Right lung (tissue), 5 donors: ENCODE measurements around the gene VIT. TPM values are rescaled to one million over a fixed set of nuclear protein-coding genes. Genes with fewer than 3 reads are reported as not detected.

Source experiments
- DNase-seq, 2 donors: peaks; one replicate each; pipeline ENCODE4 v3.0.0-alpha.2; 2013
- polyA plus RNA-seq, 5 donors: library from polyadenylated mRNA; unstranded; fragments of 120-200 nt; gene quantifications; one replicate each; pipeline versions ENCODE4 v1.2.1 to v1.2.3, GENCODE V29; 2013; ENCODE audit warnings: inconsistent platforms in 1 of 5, low replicate concordance in 1 of 5; ENCODE audit not compliant: insufficient read length in 5 of 5, insufficient read depth in 1 of 5

The VIT gene
- polyA plus RNA-seq, 5 donors: 0.07 to 0.29 (median 0.19) TPM

DNA sequence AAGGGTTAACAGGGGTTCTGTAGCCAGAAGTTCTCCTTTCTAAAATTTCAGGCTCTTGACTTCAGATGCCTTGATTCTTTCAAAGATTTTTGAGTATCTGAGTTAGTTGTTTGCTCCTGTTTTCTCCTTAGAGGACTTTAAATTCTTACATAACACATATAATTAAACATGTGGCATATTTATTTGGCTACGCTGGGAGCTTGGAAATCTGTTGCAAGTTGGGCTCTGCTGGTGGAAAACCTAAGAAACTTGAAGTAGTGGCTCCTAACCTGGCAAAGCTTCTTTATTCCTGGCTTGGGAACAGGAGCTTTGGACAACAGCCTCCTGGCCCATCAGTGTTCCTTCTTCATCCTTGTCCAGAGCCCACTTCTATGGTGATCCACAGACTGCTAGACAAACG, 72.6 kb downstream of the VIT start:
- no peak for DNase-seq

DNA sequence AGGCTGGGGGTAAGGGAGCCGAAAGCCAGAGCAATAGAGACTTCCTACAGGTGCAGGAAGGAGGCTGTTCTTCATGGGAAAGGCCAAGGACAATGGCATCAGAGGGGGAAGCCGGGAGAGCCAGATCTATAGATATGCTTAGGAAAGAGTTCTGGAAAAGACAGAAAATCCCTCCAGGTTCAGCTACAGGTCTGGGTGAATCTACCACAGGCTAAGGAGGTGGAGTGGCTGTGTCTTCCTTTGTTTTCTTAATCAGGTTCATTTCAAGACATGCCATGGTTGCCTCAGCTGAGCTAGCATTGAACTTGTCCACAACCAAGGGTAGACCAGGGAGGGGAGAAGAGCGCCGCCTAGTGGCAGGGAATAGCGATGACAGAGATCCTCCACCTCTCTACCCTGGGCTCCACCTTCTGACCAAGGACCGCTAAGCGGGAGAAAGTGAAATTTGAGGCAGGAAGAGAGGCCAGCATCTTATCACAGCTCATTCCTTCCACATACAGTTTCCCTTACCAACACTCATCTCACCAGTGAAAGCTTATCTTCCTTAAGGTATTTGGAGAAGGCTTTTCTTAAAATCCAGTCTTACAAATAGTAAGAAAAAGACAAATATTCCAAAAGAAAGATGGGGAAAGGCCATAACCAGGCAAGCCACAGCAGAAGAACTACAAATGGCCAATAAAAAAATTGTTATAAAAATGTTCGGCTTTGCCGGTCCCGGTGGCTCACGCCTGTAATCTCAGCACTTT, 74.2 kb downstream of the VIT start:
- DNase-seq: no peak

DNA sequence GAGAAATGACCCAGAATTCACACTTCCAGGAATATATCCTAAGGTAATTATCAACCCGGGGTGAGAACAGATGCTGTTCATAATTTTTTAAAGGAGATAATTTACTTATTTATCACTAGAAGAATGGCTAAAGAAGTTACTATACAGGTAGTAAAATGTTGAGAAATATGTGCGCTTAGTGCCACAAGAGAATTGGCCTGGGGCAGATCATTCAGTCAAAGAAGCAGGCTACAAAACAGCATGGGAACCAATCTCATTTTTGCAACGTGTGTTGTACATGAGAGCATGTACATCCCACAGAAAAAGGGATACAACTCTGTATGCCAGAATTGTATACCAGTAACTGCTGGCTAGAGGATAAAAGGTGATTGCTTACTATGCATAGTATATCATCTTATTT, 75.2 kb downstream of the VIT start:
- no peak for DNase-seq

DNA sequence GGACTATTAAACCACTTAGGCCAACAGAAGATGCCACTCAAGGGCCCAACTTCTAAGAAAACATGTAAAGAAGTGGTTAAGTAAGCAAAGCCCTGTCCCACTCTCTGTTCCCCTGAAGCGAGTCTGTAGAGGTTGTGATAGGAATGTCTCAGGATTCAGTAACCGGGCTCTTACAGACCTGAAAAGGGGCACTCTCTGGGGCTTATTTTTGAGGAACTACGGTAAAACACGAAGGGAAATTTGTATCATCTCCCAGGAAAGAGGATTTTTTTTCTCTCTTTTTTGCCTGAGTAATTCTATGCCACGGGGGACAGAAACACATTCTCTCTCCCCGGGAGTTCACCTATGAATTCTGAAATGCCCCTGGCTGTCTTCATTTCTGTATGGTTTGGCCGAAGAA, 77.4 kb downstream of the VIT start:
- no peak for DNase-seq

DNA sequence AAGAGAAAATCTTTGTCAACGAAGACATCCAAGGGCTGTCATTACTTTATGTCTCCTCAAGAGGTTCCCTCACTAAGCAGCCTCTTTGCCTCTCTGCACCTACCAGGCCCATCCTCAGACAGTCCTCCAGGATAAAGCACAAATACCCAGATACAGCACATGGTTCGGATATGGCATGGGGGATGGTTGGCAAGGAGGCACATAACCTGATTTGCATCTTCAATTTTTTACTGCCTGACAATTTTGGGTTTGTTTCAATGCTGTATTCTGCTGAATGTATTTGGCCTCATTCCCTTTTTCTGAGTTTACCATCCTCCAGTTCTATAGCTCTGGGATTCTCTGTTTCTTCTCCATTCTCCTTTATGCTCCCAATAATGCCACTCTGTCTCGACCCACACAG, 78.8 kb downstream of the VIT start:
- DNase-seq: no peak

DNA sequence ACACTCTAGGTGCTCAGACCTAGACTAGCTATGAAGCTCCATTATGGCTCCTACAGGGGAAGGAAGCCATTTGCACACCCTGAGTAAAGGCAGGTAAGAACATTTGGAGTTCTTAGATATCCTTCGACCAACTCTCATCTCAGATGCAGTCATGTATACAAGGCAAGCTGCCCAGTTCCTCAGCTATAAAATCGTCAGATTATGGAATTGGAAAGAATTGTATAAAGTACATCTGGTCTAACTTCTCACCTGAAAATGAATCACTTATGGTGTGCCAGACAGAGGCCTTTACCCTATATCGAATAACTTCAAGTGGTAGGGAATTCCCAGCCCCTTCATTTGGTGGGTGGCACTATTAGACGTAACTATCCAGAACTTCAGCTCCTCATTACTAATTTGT, 79.3 kb downstream of the VIT start:
- DNase-seq: no peak

DNA sequence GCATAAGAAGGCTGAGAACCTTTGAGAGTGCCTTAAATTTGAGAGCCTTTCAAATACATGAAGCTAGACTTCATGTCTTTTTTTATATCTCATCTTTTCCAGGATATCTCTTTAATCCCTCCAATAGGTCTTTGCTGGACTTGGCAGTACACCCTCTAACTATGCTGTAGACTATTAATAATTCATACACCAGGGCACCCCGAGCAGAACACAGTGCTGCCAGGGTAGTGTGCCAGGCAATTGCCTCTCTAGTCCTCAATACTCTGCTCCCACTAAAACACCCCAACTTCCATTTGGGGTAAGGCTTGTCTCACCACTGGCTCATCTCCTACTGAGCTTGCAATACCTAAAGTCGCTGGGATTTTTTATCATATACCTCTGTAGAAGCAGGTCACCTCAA, 80.8 kb downstream of the VIT start:
- DNase-seq: no peak

DNA sequence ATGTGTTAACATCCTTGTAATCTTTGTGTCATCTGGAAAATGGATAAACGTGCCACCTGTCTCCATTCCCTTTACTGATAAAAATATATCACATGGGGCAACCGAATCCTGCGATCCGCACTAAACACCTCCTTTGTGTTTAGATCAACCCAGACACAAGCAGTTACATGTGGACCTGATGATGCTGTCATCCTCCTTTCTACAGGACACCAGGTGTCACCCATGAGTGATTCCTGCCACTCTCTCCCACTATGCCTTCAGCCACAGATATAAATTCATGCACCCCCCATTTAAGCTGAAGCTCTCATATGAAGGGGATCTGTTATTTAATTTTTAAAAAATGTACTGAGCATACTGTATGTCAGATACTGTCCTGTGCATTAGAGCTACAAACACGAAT, 81.3 kb downstream of the VIT start:
- DNase-seq: no peak

DNA sequence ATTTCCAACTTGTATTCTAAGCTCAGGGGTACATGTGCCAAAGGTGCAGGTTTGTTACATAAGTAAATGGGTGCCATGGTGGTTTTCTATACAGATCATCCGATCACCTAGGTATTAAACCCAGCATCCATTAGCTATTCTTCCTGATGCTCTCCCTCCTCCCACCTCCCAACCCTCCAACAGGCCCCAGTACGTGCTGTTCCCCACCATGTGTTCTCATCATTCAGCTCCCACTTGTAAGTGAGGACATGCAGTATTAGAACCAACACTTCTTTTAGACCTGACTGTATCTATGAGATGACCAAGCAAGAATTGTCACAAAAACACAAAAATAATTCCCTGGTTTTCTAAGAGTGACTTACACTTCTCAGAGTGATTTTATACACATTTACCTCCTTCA, 83.0 kb downstream of the VIT start:
- DNase-seq: no peak

DNA sequence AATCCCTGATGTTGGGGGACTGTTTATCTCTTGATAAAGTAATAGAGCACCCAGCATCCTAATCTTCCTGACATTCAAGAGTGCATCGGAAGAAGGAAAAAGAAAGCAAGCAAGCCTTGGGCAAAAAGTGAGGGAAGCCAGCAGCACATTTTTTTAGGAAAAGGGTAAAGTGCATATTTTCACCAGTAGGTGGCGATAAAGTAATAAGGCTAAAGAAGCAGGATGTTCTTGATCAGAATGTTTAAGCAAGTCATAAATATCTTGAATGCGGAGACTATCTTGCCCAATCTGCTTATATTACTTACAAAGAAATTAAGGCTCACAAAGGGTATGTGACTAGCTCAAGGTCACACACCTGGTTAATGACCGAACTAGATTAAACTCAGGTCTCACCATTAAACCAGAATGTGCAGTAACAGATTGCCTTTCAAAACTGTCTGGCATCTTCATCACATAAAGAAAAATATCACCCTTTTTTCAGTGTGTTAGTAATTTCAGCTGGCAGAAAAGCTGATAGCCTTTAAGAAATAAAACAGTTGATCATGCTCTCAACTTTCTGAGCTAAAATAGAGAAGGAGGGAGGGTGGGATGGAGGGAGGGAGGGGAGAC, 83.8 kb downstream of the VIT start:
- DNase-seq: peak; percentile 26 to 61

DNA sequence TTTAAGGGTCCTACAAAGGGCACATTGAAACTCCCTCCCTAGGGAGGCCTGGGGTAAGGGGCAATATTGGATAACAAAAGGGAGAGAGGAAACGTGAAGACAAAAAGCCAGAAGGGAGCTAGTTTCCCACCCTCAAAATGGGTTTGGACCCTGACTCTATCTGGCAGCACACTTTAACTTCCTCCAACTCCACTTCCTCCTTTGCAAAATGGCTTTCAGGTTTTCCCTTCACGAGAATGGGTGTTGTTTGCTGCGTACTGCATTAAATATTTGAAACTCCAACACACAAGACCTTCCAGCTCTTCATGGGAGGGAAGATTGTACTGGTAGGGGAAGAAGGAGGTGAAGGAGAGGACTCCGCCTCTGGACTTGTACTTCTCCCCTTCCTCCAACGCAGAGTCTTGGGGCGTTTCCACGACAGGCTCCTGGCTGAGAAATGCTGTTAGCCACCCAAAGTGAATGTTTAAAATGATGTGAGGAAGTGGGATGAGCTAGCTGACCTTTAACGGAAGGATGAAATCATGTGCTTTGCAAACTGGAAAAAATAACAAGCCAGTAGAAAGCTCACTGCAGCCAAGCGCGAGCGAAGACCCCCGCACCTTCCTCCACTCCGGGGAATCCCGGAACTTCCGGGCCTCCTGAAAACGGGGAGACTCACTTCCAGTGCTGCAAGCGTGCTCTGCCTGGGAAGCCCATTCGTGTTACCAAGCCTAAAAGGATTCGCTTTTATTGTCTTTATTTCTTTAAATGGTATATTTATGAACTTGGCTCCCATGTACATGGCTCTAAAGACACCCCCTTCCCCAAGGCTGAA, 85.6 kb downstream of the VIT start:
- no peak for DNase-seq

DNA sequence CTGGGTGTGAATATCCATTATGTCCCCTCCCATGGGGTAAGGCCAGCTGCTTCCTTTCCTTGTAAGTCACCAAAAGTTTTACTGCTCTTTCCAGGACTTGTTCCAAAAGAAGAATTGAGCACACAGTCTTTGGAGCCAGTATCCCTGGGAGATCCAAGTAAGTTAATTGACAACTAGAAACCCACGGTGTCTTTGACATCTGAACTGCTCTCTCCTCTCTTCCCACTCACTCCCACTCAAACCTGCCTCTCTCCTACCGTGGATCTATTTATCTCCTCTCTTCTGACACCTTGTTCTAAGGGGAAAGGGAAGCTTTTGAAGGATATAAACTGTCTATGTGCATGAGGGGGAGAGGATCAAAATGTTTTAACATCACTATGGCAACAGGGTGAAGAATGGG, 86.7 kb downstream of the VIT start:
- no peak for DNase-seq

DNA sequence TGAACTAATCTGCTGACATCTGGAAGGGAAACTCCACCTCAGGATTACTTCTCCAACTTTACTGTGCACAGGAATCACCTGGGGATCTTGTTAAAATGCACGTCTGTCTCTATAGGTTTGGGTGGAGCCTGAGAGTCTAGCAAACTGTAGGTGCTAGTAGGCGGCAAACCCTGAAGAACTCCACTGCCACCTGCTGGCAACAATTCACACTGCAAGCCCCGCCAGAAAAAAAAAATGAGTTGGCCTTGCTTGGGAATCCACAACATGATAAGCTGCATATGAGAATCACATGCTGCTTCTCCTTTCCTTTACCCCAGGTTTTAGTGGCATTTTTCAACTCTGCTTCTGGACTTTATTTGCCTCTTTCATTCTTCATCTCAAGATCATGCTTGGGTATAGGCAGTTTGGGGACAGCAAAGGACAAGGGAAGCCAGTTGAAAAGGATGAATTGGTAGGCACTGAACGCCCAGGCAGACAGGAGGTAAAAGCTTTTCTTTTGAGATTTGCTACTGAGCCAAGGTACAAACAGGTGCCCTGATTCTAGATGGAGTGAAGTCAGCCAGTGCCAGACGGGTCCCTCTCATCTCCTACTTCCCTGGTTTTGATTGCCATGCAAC, 88.8 kb downstream of the VIT start:
- peak; percentile 35 to 70 for DNase-seq

DNA sequence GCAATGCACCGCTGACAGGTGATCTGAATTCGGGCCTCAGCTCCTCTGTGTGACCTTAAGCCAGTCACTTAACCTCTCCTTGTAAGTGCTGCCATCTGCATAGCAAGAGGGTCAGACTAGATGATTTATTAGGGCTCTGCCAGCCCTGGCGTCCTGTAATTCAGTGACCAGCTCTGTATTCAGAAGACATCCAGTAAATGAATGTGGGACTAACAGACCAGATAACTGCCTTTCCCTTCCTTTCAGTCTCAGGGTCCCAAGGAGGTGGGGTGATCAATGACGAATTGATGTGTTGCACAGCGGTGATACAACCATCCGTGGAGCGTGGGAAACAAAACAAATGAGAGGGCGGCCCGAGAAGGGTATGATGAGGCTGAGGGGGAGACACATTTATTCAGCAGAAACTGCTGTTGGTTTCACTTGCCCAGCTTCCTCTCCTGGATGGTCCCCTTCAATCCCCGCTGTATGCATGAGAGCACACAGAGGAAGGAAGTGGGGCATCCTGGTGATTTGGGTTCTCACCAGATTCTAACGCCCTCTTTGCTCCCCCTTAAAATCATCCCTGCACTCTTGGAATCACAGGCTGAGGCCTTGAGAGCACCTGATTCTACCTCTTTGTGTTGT, 92.8 kb downstream of the VIT start:
- DNase-seq: no peak

DNA sequence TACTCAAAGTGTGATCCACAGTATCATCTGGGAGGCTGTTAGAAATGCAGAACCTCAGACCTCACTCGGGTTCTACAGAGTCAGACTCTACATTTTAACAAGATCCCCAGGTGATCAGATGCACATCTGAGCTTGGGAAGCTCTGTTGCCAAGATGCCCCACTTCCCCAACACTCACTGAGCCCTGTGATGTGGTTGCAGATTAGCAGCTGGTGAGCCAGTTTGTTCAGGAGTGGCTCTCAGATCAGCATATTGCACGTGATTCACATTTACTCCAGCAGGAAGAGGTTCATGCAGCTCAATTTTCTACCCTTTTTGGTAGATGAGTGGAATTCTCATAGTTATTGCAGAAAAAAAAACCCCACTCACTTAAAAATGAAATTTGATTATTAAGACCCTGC, 96.4 kb downstream of the VIT start:
- no peak for DNase-seq

DNA sequence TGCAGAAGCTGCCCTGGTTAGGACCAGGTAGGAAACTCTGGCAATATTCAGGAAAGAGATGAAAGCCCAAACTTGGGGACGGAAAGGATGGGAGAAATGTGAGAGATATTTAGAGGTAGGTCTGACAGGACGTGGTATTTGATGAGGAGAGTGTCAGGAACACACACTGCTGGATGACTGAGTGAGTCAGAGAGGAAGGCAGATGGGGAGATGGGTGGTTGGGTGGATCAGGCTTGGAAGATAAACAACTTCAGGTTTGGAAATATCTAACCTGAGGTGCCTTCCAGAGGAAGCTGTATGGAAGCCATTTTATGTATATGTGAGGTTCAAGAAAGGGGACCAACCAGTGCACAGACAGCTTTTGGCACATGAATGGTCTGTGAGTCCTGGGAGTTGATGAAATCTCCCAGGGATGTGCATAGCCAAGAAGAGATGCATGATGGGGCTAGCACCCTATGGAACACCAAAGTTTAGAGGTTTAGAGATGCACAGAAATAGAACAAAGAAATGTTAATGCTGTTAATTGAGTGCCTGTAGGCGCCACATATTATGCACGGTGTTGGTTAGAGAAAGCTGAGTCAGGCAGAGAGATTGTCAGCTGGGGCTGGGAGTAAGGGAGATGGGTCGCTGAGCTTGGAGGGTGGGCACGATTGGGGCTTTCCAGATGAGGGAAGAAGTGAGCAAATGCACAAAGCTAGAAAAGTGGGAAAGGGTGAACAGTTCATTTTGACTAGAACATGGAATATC, 101.0 kb downstream of the VIT start:
- no peak for DNase-seq

DNA sequence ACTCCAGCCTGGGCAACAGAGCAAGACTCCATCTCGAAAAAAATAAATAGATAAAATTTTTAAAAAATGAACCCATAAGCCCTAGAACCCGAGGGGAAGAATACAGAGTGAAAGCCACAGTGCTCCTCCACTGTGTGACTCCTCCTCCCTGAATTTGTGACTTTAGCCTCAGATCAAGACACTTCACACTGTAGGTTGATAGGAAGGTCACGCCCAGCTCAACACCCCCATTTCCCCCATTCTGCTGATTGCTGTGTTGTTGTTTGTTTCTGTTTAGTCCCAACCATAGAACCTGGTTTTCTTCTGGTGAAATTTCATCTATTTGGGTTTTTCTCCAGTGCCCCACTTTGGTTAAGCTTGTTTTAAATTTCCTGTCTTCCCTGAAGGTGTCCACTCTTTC, 102.2 kb downstream of the VIT start:
- DNase-seq: no peak

DNA sequence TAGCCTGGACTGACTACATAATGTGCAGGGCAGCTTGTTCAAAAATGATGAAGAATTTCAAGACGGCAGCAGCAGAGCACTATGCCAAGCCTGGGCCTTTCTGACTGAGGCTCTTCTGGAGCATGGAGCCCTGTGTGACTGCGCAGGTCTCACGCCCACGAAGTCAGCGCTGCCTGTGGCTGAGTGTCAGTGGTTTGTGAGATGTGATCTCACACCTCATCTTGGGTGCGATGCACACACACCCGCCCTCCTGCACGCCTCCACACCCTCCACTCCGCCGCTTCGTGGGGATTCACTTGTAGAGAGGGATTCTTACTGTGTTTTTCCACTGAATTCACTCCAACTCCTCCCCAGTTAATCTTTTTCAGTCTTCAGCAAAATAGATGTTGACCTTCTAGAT, 103.9 kb downstream of the VIT start:
- DNase-seq: no peak

DNA sequence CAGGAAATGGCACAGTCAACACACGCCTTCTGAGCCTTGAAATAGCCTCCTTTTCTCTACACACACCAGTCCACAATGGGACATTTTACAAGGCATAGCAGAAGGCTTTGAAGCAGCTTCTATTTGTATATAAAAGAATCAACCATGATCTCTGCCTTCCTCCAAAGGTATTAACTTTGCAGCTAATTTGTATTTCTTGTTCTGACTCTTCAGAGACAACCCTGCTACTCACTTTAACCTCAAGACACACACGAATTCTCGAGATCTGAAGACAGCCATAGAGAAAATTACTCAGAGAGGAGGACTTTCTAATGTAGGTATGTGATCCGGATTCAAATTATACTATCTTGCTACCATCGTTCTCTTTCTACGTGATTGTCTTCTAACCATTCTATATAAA, 104.6 kb downstream of the VIT start:
- no peak for DNase-seq

DNA sequence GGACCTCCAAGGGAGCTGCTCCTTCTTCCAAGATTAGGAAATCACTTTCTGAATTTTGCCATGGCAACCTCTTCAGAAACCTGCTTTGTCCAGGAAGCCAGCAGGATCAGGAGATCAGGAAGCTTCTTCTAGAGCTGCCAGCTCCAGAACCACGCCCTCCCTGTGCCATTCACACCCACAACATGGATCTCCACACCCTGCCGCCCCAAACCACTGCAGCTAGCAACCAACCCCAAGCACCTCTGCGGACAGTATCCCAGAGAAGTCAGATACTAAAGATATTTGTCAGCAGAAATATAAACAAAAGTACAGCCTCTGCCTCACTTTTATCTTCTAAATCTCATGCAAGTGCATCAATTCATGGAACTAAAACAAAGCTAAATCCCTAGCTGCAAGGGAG, 106.4 kb downstream of the VIT start:
- DNase-seq: no peak

DNA sequence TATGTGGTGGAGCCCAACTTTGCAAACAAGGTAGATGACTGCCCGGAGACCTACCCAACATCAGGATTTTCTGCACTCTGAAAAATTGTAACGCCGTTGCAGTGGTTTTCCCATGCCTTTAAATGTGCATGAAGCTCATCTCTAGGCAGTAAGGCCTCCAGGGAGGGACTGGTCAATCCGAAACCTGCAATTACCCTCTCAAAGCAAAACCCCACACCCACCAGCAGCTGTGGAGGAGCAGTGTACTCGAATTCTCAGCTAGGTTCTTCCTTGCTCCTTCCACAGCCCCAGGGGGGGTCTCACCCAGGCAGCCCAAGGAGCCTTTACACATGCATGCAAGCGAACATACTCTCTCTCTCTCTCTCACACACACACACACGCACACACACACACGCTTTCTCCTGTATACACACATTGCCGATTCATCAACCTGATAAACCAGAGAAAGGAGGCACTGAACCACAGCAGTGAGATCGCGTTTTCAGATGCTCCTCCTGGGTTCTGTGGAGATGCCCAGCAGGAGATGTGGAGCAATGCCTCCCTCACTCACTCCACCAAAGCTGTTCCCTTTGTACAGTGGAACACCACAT, 109.2 kb downstream of the VIT start:
- no peak for DNase-seq
